ENCODE data around the gene ATAD3C.
"Not testable (repeated sequence)": the region's sequence is repeated elsewhere in the genome, so short reads cannot be mapped to it uniquely, and the experiment has no call there.

Gene ATAD3C

DNA sequence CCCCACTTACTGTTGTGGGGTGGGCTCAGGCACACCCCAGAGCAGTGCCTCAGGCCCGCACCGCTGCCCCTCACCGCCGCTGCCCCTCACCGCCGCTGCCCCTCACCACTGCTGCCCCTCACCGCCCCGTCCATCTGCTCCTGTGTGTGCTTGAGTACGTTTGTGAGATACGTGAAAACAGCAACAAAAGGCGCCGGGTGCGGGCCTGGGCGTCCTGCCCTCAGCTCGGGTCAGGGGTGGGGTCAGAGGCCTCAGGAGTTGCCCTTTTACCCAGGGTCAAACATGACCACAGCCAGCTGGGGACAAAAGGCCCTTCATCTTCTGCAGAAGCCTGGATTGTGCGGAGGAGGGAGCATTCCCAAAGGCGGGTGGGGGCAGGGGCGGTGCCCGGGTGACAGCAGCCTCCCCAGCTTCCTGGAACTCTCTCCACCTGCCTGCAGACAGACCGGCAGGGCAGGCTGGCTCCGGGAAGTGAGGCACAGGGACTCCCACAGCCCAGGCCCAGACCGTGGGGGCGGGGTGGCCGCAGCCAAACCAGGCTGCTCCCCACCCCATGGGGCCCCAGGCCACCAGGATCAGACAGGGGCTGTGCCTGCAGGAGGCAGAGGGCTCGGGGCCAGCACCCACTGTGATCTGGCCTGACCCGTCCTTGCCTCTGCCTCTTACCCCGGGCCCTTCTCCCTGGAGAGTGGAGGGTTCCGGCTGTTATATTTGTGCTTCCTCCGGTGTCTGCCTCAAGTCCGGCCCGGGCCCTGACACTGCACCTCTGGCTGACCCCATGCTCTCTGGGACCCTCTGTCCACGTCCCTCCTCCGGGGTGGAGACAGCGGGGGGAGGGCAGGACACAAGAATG is 16.3 kb upstream of the ATAD3C start:
- no peak for DNase-seq

DNA sequence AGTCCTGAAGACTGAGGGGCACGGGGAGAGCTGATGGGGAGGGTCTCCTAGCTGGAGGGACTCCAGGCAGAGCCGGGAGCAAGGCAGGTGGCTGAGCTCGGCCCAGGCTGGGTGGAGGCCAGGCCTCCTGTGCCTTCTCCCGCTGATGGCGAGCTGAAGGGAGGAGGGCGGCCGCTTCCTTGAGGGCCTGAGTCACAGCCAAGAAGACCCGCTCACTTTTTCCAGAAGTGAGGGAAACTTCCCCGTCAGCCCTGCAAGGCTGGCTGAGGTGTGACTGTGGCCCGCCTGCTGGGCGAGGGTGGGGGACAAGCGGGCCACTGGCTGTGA is 15.7 kb upstream of the ATAD3C start:
- no peak for DNase-seq

DNA sequence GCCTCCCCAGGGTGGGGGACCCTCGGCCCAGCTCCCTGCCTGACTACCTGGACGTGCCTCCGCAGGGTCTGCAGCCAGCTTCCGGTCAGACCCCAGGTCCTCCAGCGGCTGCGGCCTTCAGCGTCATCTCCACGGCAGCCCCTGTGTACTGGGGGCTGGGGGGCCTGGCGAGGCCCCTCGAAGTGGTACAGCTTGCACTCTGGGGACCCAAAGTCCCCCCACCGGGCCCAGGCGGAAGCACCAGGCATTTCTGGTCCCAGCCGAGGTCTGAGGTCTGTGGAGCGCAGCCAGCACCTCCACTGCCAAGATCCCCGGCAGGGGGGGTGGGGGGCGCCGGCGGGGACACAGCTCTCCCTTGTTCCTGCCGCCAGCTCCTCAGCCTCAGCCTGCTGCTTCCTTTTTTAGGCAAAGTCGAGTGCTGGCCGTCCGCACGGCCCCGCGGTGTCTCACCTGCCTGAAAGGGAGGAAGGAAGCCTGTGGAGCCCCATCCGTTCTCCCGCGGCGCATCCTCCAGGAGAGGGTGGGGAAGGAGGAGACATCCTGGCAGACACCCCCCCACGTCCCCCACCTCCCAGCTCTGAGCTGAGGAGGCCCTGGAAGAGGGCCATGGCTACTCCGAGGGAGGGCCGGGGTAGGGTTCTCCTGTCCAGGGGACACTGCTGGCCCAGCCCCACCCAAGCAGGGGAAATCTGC is 15.2 kb upstream of the ATAD3C start:
- DNase-seq: no peak

DNA sequence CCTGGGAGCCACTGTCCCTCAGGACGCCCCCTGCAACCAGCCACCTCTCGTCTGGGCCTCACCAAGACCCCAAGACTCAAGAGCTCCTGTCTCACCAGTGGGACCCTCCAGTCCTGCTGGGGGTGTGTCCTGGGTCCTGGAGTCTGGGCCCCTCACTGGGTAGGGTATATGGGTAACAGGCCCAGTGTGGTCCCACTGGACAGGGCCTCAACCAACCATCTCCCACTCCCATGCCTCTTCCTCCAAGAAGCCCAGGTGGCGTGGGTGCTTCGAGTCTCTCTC is 14.7 kb upstream of the ATAD3C start:
- no peak for DNase-seq

DNA sequence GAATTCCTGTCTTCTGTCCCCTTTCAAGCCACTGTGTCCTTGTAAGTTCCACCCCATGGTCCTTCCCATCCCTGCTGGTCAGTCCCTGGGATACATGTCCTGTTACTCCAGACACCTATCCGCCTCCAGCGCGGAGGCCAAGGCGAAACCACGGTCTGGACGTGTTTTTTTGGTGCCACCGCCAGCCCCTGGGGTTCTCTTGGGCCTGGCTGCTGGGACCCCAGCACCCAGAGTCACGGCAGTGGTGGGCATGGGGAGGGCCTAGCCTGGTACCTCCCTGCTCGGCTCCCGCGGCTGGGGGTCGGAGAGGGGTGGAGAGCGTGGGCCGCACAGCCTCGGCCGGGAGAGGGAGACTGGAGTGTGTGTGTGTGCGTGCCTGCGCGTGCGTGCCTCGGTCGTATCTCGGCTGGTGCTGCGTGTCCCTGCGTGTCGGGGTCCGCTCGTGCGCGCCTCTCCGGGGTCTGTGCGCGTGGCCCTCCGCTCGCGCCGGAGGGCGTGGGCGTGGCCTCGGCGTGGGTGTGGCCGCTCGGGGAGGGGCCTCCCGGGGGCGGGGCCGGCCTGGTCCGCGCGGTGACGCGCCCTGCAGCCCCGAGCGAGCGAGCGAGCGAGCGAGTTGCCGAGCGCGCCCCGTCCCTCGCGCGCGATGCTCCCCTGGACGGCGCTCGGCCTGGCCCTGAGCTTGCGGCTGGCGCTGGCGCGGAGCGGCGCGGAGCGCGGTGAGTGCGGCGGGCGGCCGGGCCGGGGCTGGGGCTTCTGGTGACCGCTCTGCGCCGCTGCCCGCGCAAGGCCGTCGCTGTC is 14.2 kb upstream of the ATAD3C start, which contains the start of gene VWA1:
Gene VWA1, plus strand, starts transcription at position 585 of the 798 bp plus-strand sequence. Its CDS starts 59 bp downstream, at position 644.
- no peak for DNase-seq

DNA sequence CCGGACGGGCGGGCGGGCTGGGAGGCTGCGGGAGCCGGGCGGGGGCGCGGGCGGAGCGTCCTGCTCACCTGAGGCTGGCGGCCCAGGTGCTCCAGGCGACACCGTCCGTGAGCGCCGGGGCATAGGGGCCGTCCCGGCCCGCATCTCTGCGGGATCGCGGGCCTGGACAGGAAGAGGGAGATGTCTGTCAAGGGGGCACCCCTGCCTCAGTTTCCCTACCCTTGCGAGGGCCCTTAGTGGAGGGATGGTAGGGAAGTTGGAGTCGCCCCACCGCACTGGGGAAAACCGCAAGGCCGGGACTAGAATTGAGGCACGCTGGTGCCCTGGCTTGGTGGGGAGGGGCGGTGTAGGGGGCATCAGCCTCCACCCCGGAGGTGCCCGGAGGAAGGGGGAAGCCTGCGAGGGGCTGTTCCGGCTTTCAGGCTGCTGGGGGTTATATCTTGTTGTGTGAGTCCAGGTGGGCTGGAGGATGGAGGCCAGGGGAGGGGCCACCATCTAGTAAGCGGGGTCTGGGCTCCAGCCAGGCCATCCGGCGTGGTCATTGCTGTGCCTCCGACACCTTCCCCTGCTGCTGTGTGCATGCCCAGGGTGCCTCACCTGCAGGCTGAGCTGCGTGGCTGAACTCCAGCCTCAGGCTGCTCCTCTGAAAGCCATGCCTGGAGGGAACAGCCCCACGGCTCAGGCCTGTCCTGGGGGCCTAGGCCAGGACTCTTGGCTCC is 13.4 kb upstream of the ATAD3C start:
- DNase-seq: no peak

DNA sequence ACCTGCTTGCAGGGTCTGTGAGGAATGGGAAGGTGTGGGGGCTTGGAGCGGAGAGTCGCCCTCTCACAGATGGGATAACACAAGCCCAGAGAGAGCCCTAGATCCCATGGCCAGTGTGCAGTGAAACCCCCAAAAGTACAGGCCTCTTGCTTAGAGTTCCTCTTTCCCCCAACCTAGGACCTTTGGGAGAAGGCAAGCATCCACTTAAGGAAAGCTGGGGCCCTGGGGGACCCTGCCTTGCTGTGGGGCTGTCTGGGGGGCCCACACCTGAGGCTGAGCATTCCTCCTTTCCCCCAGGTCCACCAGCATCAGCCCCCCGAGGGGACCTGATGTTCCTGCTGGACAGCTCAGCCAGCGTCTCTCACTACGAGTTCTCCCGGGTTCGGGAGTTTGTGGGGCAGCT is 12.9 kb upstream of the ATAD3C start:
- DNase-seq: no peak

DNA sequence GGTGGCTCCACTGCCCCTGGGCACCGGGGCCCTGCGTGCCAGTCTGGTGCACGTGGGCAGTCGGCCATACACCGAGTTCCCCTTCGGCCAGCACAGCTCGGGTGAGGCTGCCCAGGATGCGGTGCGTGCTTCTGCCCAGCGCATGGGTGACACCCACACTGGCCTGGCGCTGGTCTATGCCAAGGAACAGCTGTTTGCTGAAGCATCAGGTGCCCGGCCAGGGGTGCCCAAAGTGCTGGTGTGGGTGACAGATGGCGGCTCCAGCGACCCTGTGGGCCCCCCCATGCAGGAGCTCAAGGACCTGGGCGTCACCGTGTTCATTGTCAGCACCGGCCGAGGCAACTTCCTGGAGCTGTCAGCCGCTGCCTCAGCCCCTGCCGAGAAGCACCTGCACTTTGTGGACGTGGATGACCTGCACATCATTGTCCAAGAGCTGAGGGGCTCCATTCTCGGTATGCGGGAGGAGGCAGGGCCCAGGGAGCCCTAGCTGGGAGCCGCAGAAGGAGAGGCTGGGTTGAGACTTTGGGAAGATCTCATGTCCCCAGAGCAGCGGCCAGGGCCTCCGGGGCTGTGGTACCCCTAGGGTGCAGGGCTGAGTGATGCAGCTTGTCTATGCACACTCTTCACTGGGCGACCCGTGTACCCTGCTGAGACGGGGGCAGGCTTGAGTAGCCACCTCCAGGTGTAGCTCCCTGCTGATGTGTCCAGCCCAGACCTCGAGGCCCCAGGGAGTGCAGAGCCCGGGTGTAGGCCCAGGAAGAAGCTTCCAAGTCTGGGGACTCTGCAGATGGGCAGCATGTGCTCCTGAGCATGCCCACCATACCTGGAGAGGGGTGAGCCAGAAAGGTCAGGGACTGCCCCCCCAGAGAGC is 12.2 kb upstream of the ATAD3C start:
- DNase-seq: no peak

DNA sequence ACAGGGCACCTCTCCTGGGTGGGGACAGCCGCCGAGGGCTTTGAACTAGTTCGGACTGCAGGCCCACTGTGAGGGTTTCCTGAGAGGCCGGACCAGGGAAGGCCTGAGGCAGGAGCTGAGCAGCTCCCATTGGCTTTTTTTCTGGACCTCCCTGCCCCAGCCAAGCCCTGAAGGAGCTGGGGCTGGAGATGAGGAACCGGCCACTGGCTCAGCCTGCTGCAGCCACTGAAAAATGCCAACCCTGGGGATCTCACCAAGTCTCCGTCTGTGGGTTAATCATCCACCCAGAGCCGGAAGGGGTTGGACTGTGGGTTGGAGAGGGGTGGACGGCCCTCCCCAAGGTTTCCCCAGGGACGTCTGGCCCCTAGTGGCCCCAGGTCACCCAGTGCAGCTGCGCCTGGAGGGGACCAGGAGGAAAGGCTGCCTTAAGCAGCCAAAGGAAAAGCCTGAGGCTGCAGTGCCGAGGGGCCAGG is 11.5 kb upstream of the ATAD3C start:
- no peak for DNase-seq

DNA sequence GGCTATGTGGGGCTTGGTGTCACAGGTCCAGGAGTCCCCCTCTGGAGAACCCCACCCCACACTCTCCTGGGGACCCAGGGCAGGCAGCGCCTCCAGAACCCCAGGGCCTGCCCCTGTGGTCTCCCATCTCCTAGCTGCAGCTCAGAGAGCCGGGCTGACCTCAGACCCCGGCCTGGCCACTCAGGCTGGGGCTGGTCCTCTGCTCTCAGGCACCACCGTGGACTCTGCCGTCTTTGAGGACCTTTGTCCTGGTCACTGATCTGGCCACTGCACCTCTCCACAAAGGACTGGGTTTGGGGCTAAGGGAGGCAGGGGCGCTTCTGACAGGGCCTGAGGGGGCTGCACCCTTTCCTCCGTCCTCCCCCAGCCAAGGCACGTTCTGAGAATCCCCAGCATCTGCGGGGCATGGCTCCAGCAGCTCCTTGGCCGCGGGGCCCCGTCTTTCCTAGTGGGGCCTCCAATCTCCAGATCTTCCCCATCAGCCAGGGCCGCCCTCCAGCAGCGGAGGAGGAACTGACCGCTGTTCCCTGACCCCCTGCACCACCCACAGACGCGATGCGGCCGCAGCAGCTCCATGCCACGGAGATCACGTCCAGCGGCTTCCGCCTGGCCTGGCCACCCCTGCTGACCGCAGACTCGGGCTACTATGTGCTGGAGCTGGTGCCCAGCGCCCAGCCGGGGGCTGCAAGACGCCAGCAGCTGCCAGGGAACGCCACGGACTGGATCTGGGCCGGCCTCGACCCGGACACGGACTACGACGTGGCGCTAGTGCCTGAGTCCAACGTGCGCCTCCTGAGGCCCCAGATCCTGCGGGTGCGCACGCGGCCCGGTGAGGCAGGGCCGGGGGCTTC is 10.7 kb upstream of the ATAD3C start:
- DNase-seq: no peak

DNA sequence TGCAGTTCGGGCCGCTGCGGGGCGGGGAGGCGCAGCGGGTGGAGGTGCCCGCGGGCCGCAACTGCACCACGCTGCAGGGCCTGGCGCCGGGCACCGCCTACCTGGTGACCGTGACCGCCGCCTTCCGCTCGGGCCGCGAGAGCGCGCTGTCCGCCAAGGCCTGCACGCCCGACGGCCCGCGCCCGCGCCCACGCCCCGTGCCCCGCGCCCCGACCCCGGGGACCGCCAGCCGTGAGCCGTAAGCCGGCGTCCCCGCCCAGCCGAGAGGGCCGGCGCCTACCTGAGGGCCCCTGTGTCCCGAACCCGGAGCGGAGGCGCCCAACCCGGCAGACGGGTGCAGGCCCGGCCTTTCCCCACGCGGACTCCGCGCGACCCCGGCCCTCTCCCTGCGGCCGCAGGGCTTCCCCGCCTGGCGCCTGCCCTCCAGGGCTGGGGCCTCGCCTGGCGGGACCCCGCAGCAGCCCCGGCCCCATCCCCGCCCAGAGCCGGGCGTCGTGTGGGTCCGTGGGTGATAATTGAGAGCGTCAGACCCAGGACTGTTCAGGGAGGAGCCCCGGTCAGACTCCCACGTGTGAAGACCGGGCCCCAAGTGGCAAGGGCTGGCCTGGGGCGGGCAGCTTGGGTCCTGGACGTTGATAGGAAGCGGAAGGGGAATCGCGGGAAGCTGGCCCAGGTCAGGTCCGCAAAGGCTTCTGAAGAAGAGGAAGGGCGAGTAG is 9.8 kb upstream of the ATAD3C start:
- DNase-seq: no peak

DNA sequence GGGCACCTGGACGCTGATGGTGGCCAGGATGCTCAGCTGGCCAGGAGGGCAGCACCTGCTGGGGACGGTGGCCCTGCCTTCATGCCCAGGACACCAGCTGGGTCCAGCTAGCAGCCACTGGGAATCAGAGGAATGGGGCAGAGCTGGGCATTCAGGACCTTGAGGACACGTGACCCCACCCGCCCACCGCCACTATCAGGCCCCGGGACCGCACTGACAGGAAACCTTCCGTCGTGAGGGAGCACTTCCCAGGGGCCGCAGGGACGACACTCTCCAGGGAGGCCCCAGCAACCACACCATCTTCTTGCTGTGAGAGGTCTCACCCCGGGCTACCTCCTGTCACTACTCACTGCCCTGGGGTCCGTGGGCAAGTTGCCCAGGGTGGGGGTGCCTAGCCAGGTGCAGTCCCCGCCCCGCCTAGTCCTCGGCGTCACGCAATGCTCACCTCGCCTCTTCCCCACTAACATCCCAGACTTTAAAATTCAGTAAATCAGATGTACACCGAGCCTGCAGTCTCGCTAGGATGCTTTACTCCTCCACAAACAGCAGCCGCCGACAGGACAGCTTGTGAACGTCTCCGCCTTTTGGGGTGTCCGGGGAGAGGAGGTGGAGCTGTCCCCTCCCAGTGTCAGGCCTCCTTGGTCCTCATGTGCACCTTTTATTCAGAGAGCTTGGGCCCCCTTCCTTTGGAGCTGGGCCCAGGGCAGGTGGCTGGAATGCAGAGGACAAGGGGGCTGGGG is 9.1 kb upstream of the ATAD3C start:
- no peak for DNase-seq

DNA sequence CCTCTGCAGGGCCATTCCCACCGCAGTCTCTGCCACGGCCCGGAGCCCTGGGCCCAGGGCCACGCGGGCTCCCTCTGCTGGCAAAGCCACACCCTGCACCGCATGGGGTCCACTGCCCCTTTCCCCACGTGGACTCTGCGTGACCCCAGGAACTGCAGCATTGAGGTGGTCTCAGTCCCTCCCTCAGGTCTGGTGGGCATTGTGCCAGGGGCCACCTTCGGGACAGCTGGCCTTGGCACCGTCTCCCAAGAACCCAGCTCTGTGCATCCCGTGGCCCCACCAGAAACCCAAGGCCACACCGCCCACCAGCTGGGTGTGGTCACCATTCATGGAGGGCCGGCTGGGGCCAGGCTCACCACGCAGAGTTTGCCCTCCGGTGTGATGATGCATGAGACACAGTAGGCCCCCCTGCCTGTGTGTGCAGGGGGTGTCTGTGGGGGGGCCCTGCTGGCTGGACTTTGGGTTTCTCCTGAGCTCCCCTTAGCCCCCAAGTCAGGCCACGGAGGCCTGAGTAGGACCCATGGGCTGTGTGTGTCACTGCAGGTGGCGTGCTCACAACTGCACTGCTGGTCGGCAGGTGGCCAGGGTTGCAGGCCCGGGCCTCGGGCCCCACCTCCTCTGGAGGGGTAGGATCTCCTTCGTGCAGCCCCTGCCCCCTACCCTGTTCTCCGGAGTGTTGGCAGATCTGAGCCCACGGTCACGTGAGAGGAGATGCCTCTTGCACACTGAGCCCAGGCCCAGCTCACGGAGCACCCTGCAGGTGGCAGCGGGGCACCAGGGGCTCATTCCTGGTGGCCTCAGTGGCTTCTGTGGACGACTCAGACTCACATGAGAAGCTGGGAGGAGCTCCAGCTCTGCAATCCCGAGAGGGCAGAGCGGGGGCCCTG is 8.2 kb upstream of the ATAD3C start:
- no peak for DNase-seq

DNA sequence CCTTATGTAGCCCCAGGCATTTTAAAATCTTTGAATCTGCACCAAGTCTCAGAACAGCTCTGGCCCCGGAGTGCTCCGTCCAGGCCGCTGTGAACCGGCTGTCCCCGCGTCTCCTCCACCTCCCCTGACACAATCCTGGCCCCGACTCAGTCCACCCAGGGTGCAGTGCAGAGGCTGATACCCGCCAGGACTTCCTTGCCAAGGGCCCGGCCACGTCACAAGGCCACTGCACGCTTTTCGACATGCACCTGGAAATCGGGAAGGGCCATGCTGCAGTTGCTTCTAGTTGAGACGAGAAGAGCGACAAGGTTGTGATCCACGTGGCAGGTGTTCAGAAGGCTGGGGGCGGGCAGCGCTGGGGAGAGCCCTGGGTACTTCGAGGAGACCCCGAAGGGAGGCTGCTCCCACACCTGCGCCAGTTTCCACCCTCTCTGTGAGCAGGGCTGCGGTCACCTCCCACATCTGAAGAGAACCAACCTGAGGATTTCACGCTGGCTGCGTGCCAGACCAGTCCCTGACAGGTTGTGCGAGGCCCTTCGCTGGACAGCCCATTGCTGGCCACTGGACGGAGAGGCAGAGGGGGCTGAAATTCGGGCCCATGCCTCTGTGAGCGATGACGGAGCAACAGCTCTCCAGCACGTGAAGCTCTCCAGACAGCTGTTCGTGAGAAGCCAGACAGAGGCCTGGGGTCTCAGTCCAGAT is 7.3 kb upstream of the ATAD3C start:
- no peak for DNase-seq

DNA sequence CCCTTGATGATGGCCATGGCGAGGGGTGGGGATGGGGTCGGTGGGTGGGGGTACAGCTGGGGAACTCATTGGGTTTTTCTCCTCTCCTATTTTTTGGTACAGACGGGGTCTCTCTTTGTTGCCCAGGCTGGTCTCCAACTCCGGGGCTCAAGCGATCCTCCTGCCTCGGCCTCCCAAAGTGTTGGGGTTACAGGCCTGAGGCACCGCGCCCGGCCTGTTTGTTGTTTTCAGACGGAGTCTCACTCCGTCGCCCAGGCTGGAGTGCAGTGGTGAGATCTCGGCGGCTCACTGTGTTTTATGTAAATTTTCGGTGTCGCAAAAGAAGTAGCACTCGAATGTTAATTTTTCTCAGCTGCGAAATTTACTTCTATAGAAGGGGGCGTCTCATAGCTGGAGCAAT is 2.9 kb upstream of the ATAD3C start:
- not testable (repeated sequence) for DNase-seq

DNA sequence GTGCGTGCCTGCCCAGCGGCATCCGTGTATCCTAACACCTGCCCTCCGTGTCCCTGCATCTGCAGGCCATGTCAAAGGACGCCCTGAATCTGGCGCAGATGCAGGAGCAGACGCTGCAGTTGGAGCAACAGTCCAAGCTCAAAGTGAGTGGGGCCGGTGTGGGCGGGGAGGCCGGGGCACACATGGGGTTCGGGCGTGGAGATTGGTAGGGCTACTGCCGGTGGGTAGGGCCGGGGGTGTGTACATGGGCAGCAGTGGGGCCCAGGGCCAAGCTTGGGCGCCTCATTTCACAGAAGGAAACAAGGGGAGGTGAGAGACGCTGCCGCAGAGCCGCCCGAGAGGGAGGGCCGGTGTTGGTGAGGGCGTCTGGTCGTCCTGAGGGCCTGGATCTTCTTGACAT is 1.1 kb downstream of the ATAD3C start:
- DNase-seq: not testable (repeated sequence)

DNA sequence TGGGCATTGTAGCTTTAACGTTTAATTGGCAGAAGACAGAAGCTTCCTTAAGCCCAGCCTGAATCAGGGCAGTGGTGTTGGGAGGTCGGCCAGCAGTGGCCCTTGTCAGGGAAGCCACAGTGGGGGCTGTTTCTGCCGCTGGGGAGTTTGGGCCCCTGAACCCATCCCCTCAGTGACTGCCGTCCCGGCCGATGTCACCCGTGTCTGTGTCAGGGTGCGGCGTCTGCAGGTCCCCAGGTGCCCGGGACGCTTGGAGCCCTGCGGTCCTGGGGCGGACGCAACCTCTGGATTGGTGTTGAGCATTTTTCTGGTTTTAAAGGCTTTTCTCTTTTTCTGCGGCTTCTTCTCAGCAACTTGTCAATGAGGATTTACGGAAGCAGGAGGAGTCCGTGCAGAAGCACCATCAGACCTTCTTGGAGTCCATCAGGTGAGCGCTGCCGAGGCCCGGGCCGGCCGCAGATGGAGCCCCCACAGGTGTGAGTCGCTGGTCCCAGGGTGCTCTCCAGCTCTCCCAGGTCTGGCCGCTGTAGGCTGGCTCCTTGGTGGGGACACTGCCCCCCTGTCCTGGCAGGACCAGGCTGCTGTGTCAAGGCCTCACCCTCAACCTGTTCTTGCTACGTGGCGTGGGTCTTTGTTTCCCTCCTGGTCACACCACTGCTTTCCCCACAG is 2.3 kb downstream of the ATAD3C start:
- DNase-seq: no peak
